OCI-LY3 (cell line): ENCODE results near the gene SPRN.
"Not testable (repeated sequence)": the region's sequence is repeated elsewhere in the genome, so short reads cannot be mapped to it uniquely, and the experiment has no call there.

Experiments
- EZH2phosphoT487 ChIP-seq: fragments of 200-600 bp; shearing (Covaris generic); IDR thresholded peaks from 2 replicates; pipeline ENCODE4 v1.6.1; 2018; ENCODE audit warnings: antibody characterized with exemption, mixed run types, low read depth
- TF ChIP-seq, protein P1 (sequence below): fragments of 200-600, 300-600 bp; sonication (generic); IDR thresholded peaks from 2 replicates; pipeline ENCODE4 v1.5.1; 2014; ENCODE audit warnings: antibody characterized with exemption, low read length, low read depth

DNA sequence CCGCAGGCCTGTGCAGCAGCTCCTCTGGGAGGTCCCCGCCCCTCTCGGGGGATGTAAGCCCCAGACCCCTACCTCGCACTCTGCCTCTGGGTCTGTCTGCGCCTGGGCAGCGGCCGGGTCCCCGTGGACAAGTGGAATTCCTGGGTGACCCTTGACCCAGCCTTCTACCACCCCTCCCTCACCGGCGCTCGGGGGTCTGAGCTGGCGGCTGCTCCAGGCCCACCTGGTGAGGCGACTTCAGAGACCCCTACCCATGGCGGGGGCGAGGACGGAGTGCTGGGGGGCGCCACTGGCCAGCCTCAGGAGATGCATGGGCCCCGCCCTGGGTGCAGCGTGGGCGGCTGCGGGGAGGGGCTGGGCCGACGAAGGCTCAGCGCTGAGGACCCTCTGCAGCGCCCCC, 8.4 kb upstream of the SPRN start:
- TF ChIP-seq, protein P1, sequence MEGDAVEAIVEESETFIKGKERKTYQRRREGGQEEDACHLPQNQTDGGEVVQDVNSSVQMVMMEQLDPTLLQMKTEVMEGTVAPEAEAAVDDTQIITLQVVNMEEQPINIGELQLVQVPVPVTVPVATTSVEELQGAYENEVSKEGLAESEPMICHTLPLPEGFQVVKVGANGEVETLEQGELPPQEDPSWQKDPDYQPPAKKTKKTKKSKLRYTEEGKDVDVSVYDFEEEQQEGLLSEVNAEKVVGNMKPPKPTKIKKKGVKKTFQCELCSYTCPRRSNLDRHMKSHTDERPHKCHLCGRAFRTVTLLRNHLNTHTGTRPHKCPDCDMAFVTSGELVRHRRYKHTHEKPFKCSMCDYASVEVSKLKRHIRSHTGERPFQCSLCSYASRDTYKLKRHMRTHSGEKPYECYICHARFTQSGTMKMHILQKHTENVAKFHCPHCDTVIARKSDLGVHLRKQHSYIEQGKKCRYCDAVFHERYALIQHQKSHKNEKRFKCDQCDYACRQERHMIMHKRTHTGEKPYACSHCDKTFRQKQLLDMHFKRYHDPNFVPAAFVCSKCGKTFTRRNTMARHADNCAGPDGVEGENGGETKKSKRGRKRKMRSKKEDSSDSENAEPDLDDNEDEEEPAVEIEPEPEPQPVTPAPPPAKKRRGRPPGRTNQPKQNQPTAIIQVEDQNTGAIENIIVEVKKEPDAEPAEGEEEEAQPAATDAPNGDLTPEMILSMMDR, result not testable (repeated sequence)
- TF ChIP-seq EZH2phosphoT487, result not testable (repeated sequence)
